Measurements from ENCODE around the gene ZDHHC21.

GRCh38 chr9:14719231-14719923, 26.1 kb upstream of the ZDHHC21 start:
- TF ChIP-seq CTCF (IDR thresholded peaks at IDR 0.05; ENCODE audit: borderline replicate concordance, extremely low read depth, low read length, poor library complexity, severe bottlenecking) (no peak), EZH2 (IDR thresholded peaks at IDR 0.05; ENCODE audit: borderline replicate concordance, low read depth, low read length, severe bottlenecking) (no peak)

Data from DND-41 (cell line).